WTC11 (cell line): Measurements from ENCODE around the gene MGAT4A. TPM values are rescaled to one million over a fixed set of nuclear protein-coding genes. Genes with fewer than 3 reads are reported as not detected.
A peak's percentile ranks its signal among the peaks of the same experiment; 100 is the strongest.

ENCODE experiments used
- ATAC-seq: fragments of 200-7000 bp; cut with Tn5 transposase; 2 replicates; pipeline ENCODE4 v1.10.0; 2021; ENCODE audit warnings: mild to moderate bottlenecking, moderate library complexity
- CTCF ChIA-PET: fragments of 300-600 bp; sonication (Branson Sonifier 250); formaldehyde crosslinking; loops from one replicate; lab custom pipeline; 2021; ENCODE audit warnings: antibody characterized with exemption; lab: Charles Lee
- POLR2A ChIA-PET: fragments of 350-600 bp; sonication (Branson Sonifier 250); formaldehyde crosslinking; loops from one replicate; lab custom pipeline; 2021; ENCODE audit warnings: antibody characterized with exemption; lab: Charles Lee
- DNase-seq: peaks from one replicate; pipeline ENCODE4 v3.0.0; 2021; ENCODE audit warnings: low spot score
- H3K27ac Mint-ChIP-seq: 2 replicates; pipeline ENCODE4 v1.8.0; 2021; ENCODE audit warnings: mixed read lengths
- H3K27me3 Mint-ChIP-seq: 2 replicates; pipeline ENCODE4 v1.8.0; 2021; ENCODE audit warnings: low read depth, mild to moderate bottlenecking, moderate library complexity, mixed read lengths
- H3K36me3 Mint-ChIP-seq: 2 replicates; pipeline ENCODE4 v1.8.0; 2021; ENCODE audit warnings: mixed read lengths
- H3K4me1 Mint-ChIP-seq: 2 replicates; pipeline ENCODE4 v1.8.0; 2022; ENCODE audit warnings: mixed read lengths
- H3K4me3 Mint-ChIP-seq: 2 replicates; pipeline ENCODE4 v1.8.0; 2021; ENCODE audit warnings: mild to moderate bottlenecking, moderate library complexity, mixed read lengths
- H3K9me3 Mint-ChIP-seq: 2 replicates; pipeline ENCODE4 v1.8.0; 2021; ENCODE audit warnings: mixed read lengths
- AFF4 ChIP-seq: sonication (generic); formaldehyde crosslinking; IDR thresholded peaks from 2 replicates; pipeline ENCODE4 v1.8.1; 2023; ENCODE audit warnings: mild to moderate bottlenecking, missing genetic modification reagents, borderline replicate concordance
- ATF1 ChIP-seq: sonication (generic); formaldehyde crosslinking; IDR thresholded peaks from 2 replicates; pipeline ENCODE4 v1.8.1; 2023; ENCODE audit warnings: mild to moderate bottlenecking, moderate library complexity, missing genetic modification reagents
- CTCF ChIP-seq: fragments of 200-600 bp; IDR thresholded peaks from 2 replicates; pipeline ENCODE4 v1.8.0; 2022; ENCODE audit warnings: antibody characterized with exemption
- ELF4 ChIP-seq: sonication (generic); formaldehyde crosslinking; IDR thresholded peaks from 2 replicates; pipeline ENCODE4 v1.8.1; 2022; ENCODE audit warnings: low read depth, mild to moderate bottlenecking, moderate library complexity, missing genetic modification reagents
- FOXJ3 ChIP-seq: sonication (generic); formaldehyde crosslinking; IDR thresholded peaks from 2 replicates; pipeline ENCODE4 v1.9.0; 2021; ENCODE audit warnings: missing genetic modification reagents, mild to moderate bottlenecking, borderline replicate concordance
- FOXK1 ChIP-seq: sonication (generic); formaldehyde crosslinking; IDR thresholded peaks from 2 replicates; pipeline ENCODE4 v1.8.0; 2022; ENCODE audit warnings: mild to moderate bottlenecking, moderate library complexity, missing genetic modification reagents
- FOXP1 ChIP-seq: sonication (generic); formaldehyde crosslinking; IDR thresholded peaks from 2 replicates; pipeline ENCODE4 v1.8.0; 2022; ENCODE audit warnings: missing genetic modification reagents, mild to moderate bottlenecking, moderate library complexity, borderline replicate concordance
- GABPB1 ChIP-seq: sonication (generic); formaldehyde crosslinking; IDR thresholded peaks from 2 replicates; pipeline ENCODE4 v1.8.1; 2023; ENCODE audit warnings: mild to moderate bottlenecking, missing genetic modification reagents
- NFATC4 ChIP-seq: fragments of 250-450 bp; sonication (Bioruptor Pico); IDR thresholded peaks from 2 replicates; pipeline ENCODE4 v1.9.0; 2021; ENCODE audit warnings: mild to moderate bottlenecking
- NR1H2 ChIP-seq: sonication (generic); formaldehyde crosslinking; IDR thresholded peaks from 2 replicates; pipeline ENCODE4 v1.9.0; 2021; ENCODE audit warnings: mild to moderate bottlenecking, moderate library complexity, missing genetic modification reagents
- NR2C2 ChIP-seq: sonication (generic); formaldehyde crosslinking; IDR thresholded peaks from 2 replicates; pipeline ENCODE4 v1.8.0; 2022; ENCODE audit warnings: mild to moderate bottlenecking, missing genetic modification reagents
- PRRX2 ChIP-seq: fragments of 250-450 bp; sonication (Bioruptor Pico); IDR thresholded peaks from 2 replicates; pipeline ENCODE4 v1.8.0; 2021; ENCODE audit warnings: mild to moderate bottlenecking
- RELA ChIP-seq: sonication (generic); formaldehyde crosslinking; IDR thresholded peaks from 2 replicates; pipeline ENCODE4 v1.8.1; 2022; ENCODE audit warnings: missing genetic modification reagents, mild to moderate bottlenecking, borderline replicate concordance
- SMAD3 ChIP-seq: sonication (generic); formaldehyde crosslinking; IDR thresholded peaks from 2 replicates; pipeline ENCODE4 v1.8.0; 2022; ENCODE audit warnings: missing genetic modification reagents, mild to moderate bottlenecking, borderline replicate concordance
- SOX15 ChIP-seq: fragments of 250-450 bp; sonication (Bioruptor Pico); IDR thresholded peaks from 2 replicates; pipeline ENCODE4 v1.9.0; 2021; ENCODE audit warnings: mild to moderate bottlenecking
- TP53 ChIP-seq: sonication (generic); formaldehyde crosslinking; IDR thresholded peaks from 2 replicates; pipeline ENCODE4 v1.8.1; 2023; ENCODE audit warnings: mild to moderate bottlenecking, missing genetic modification reagents
- ZBTB21 ChIP-seq: sonication (generic); formaldehyde crosslinking; IDR thresholded peaks from 2 replicates; pipeline ENCODE4 v1.8.1; 2023; ENCODE audit warnings: mild to moderate bottlenecking, missing genetic modification reagents, borderline replicate concordance
- ZNF219 ChIP-seq: sonication (generic); formaldehyde crosslinking; IDR thresholded peaks from 2 replicates; pipeline ENCODE4 v1.8.0; 2023; ENCODE audit warnings: missing genetic modification reagents, mild to moderate bottlenecking, borderline replicate concordance
- ZNF317 ChIP-seq: sonication (generic); formaldehyde crosslinking; IDR thresholded peaks from 2 replicates; pipeline ENCODE4 v1.8.1; 2023; ENCODE audit warnings: low read depth, mild to moderate bottlenecking, moderate library complexity, missing genetic modification reagents, borderline replicate concordance
- ZNF396 ChIP-seq: fragments of 250-450 bp; sonication (Bioruptor Pico); IDR thresholded peaks from 2 replicates; pipeline ENCODE4 v1.8.0; 2021; ENCODE audit warnings: mild to moderate bottlenecking, moderate library complexity, borderline replicate concordance
- ZNF512 ChIP-seq: sonication (generic); formaldehyde crosslinking; IDR thresholded peaks from 2 replicates; pipeline ENCODE4 v1.8.1; 2022; ENCODE audit warnings: missing genetic modification reagents, borderline replicate concordance
- ZNF532 ChIP-seq: fragments of 250-450 bp; sonication (Bioruptor Pico); IDR thresholded peaks from 2 replicates; pipeline ENCODE4 v1.9.0; 2021; ENCODE audit warnings: mild to moderate bottlenecking, borderline replicate concordance
- total RNA-seq: library from RNA; stranded (reverse); gene quantifications from 3 replicates; pipeline ENCODE4 v1.2.3, GENCODE V29; 2021

Gene MGAT4A
- total RNA-seq, 1 experiment from 2014 or later, result 6.7 TPM

- TF ChIP-seq NR1H2 (CRISPR knock-in tag) (no peak), FOXP1 (CRISPR knock-in tag) (no peak), ZNF512 (no peak), NR2C2 (CRISPR knock-in tag) (no peak), SOX15 (no peak), CTCF (no peak)
- POLR2A ChIA-PET, result no interaction called here
- Mint-ChIP-seq H3K9me3 (no peaks in the 10 kb centered on the region), H3K36me3 (peaks cover 19% of the 10 kb centered on the region), H3K27me3 (no peaks in the 10 kb centered on the region), H3K27ac (no peak overlapping the region), H3K4me1 (peaks cover 20% of the 10 kb centered on the region), H3K4me3 (peak overlapping the region; percentile 82; the same call in 1 of the 2 replicates)
- ATAC-seq (no peak), DNase-seq (no peak)
- CTCF ChIA-PET, result interaction anchor here (0.9 to 1.3 kb wide), 2 partner anchors 38 kb away, joined by 3 to 4 read pairs; no protein-coding TSS in a partner anchor
Observed at GRCh38 chr2:98606431-98606830, 124.5 kb downstream of the MGAT4A start.

GRCh38 chr2:98605076-98605475, 125.9 kb downstream of the MGAT4A start:
- DNase-seq (no peak), ATAC-seq (no peak)
- CTCF ChIA-PET, result interaction anchor here (1.6 kb wide), 1 partner anchor 36 kb away, joined by 4 read pairs; no protein-coding TSS in a partner anchor
- Mint-ChIP-seq H3K9me3 (no peaks in the 10 kb centered on the region), H3K4me3 (no peak overlapping the region), H3K36me3 (peaks cover 16% of the 10 kb centered on the region), H3K27ac (no peak overlapping the region), H3K27me3 (no peaks in the 10 kb centered on the region), H3K4me1 (peaks cover 20% of the 10 kb centered on the region)
- POLR2A ChIA-PET, result no interaction called here
- TF ChIP-seq TP53 (CRISPR knock-in tag) (no peak), FOXK1 (no peak), GABPB1 (no peak), ZNF317 (no peak), NFATC4 (no peak), ELF4 (no peak), FOXP1 (CRISPR knock-in tag) (no peak), AFF4 (CRISPR knock-in tag) (no peak), ZNF219 (CRISPR knock-in tag) (no peak), RELA (CRISPR knock-in tag) (no peak), SMAD3 (CRISPR knock-in tag) (no peak), ZNF396 (CRISPR knock-in tag) (no peak), ZBTB21 (CRISPR knock-in tag) (no peak), FOXJ3 (CRISPR knock-in tag) (no peak), ATF1 (CRISPR knock-in tag) (no peak), ZNF532 (CRISPR knock-in tag) (no peak), PRRX2 (CRISPR knock-in tag) (no peak)
